GM18867 (cell line): ENCODE data around the gene COL25A1.
A peak's percentile ranks its signal among the peaks of the same experiment; 100 is the strongest.

Experiments
- ATAC-seq: cut with Tn5 transposase; IDR thresholded peaks from one replicate; pipeline ENCODE4 v1.9.1; 2021; ENCODE audit warnings: mild to moderate bottlenecking, moderate library complexity; ENCODE audit not compliant: unreplicated experiment

Gene COL25A1

DNA sequence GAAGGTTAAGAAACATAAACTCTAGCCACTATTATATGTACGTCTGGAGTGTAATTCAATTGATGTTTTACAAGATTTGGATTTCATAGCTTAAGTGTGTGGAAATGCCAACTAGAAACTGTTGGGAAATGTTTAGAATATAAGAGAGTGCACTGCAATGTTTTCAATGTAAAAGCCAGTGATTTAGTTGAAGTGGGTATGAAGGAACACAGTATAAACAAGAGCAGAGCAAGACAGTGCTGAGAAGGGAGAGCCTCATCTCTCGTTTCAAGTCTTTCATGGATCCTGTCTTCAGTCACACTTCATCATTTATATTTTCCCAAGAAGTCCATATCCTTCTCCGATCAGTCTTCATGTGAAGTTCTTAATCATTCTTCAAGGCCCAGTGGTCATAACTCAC lies 375.7 kb downstream of the COL25A1 start:
- no peak for ATAC-seq

DNA sequence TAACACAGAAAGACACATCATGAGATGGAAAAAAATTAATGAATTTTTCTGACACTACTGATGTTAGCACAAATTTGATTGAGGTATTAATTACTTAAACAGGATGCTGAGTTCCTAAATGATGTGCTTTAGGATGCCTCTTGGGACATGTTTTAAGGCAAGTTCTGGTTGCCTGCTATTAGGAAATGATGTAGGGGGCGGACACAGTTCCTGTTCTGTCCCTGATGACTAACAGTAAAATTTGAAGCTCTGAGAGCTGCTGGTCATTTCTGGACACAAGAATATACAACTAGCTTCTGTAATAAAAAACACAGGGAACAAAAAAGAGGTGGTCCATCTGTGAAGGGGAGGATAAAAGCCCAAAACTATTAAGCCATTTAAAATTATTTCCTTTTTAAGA lies 376.4 kb downstream of the COL25A1 start:
- no peak for ATAC-seq

DNA sequence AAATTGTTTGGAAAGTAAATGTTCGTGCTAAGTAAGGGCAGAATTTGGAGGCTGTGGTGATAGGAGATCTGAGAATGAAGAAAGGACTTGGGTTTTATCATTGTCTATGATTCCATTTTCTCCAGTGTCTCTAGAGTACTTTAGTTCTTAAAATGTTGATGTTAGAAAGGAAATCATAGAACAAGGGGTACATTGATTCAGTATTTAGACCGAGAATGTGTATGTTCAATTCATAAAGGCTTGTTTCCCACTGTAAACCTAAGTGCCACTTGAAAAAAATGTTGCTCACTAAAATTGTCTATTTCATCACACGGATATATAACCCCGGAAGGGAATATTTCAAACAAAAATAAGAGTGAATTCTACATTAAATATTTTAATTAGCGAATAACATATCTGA lies 380.3 kb downstream of the COL25A1 start:
- no peak for ATAC-seq

DNA sequence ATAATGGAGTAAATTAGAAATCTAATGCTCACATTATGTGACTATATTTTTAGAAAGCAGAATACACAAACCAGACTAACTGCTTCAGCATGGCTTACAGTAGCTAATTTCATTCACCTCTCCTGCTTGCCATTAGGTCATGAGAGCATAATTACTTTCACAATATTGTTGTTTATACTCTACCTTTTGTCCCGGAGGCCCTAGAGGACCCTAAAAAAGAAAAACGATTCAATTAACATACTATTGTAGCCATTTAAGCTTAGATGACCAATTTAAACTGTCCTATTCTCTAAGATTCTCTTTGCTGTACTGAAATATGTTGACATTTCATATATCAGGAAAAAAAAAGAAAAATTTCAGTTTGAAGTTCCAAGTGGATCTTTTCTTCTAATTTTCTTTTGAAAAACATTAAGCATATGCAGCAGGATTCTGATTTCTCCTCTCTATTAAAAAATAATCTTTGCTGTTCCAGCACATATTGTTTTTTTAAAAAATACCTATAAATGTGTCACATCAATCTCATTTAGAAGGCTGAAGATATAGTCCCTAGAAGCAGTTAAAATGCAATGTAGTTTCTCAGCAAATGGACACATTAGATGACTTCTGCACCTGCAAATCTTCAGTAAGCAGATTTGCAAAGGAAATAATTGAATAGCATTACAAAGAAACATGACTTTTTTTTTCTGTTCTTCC lies 381.9 kb downstream of the COL25A1 start:
- no peak for ATAC-seq

DNA sequence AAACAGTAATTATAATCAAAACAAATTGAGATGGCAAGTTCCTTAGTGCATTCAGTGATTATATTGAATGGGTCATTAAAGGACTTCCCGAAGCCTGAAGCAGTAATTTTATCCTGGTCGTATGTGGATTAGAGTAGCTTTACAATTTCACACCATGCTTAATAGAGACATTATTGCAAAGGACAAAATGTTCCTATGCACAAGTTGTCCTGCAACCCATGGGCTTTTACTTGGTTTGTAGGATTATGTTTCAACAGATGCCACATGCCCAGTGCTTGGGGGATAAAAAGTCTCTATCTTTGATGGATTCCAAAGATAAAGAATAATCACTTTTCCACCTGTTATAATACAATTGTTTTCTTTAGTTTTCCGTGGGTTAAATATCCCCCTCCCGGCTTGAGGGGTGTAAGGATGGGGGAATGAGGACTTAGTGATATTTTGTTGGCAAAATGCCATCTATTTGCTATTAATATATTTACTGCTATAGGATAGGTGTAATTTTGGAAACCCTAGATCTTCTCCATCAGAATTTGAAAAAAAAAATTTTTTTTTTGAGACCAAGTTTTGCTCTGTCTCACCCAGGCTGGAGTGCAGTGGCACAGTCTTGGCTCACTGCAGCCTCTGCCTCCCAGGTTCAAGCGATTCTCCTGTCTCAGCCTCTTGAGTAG lies 383.1 kb downstream of the COL25A1 start:
- ATAC-seq = no peak

DNA sequence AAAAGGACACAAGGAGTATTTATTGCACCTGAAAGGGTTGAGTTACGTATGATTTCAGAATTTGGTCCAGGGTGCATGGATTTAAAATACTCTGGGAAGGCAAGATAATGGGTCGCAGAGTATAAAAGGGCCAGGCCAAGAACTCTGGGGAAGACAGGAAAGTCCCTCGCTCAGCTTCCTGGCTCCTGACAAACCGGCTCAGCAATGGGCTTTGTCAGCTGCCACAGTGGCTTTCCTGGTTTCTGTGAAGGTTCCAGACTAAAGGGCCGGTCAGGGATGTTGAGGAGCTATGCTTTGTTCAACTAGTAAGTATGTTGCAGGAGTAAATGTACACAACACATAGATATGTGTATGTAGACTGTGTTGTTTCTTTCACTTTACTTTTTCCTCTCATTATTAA lies 385.2 kb downstream of the COL25A1 start:
- no peak for ATAC-seq

DNA sequence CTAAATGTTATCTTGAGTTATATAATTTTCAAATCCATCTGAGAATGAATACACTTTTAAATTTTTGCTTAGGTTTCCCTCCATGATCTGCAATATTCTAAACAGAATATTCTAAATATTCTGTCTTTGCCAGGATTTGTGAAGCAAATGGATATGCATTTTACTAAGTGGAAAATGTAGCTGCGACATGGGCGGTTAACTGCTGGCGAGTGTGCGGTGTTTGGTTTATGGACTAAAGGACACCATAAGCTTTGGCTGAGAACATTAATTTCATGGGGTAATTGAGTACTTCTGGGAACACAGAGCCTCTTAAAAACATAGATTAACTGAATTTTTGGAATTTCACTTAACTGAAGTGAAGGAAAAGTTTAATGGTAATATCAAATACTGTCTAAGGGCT lies 385.8 kb downstream of the COL25A1 start:
- no peak for ATAC-seq

DNA sequence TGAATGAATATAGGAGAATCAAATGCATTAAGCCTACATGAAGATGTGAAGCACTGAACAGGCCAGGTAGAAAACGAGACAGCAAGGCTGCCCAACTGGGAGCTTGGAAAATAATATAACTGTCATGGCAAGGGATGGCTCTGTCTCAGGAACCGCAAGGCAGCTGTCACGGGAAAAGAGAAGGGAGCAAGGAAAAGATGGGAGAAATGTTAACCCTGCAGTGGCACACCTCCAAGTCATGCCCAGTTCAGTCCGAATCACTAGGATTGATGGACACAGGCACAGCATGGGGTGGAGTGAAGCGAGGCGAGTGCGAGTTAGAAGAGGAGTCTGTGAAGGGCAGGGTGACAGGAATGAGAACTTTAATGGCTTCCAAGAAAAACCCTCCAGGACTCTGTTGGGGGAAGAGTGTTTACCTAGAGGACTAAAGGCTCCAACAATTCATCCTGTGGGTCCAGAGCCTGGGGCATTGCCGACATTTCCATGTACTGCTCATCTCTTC lies 395.5 kb downstream of the COL25A1 start:
- no peak for ATAC-seq

DNA sequence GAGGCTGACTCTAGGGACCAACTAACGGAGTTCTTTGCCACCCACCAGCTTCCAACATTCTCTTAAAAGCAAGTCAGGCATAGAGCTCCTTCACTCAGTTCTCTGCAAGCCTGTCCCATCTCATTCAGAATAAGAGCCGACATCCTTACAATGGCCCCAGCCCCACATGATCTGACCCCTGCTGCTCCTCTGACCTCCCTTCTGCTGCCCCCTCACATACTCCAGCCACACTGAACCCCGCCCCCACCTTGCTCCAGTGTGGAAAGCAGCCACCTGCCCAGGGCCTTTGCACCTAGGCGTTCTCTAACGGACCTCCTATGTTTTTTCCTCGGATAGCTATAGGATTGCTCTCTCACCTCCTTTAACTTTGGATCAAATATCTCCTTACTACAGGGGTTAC lies 396.5 kb downstream of the COL25A1 start:
- ATAC-seq = no peak

DNA sequence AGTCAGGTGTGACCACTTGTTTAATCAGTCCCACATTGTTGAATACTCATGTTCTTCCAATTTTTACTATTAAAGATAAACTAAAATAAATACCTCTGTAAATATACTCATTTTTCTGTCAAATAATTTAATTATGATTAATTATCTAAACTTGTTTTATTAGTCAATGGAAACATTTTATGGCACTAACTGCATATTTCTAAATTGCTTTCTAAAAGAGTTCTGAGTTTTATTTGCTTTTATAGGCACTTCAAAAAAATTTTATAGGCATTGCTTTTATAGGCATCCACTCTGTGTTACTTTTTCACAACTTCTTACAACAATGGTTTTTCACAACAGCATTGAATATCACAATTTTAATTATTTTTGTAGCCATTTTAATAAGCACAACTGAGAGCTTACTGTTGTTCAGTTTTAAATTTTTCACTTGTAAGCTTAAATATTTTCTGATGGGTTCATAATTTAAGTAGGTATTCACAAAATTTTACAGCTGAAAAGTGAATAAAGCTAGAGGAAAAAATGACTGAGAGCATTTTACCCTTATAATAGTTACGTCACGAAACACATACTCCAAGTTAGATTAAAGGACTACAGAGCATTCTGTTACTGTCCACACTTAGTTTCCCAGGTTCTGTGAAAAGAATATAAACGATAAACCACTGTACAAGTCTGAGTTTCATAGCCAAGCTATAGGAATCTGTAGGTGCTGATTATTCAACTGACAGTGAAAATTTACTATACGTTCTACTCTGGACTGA lies 398.8 kb downstream of the COL25A1 start:
- ATAC-seq = no peak

DNA sequence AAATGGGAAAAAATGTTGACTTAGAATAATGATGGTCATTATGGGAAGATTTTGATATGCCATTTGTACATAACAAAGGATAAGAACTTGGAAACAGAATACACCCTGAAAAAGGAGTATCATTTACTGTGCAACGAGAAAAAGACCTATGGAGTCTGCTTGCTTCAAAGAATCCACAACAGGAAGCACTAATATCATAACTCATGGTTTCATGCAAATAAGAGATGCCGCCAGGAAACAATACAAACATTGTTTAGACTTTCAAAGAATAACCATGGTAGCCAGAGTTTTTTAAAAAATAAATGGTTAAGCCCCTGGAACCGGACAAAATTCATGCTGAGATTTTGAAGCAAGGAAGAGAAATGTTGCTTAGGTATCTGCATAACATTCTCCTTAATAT lies 399.7 kb downstream of the COL25A1 start:
- ATAC-seq = peak; percentile 94

DNA sequence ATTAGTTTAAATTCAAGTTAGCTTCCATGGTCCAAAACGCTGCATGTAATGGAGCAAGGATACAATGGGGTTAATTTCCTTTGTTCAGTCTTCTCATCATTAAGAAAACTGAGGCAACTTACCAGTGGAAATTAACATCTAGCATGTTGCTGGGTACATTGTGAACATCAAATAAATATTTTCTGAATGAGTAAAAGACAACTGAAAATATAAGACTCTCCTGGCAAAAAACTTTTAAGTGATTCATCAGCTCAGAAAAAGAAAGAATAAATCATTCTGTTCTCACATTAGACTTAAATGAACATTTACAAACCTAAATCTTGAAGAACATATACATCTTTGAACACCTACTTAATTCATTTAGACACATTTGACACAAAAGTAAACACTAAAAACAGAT lies 401.2 kb downstream of the COL25A1 start:
- ATAC-seq = no peak

DNA sequence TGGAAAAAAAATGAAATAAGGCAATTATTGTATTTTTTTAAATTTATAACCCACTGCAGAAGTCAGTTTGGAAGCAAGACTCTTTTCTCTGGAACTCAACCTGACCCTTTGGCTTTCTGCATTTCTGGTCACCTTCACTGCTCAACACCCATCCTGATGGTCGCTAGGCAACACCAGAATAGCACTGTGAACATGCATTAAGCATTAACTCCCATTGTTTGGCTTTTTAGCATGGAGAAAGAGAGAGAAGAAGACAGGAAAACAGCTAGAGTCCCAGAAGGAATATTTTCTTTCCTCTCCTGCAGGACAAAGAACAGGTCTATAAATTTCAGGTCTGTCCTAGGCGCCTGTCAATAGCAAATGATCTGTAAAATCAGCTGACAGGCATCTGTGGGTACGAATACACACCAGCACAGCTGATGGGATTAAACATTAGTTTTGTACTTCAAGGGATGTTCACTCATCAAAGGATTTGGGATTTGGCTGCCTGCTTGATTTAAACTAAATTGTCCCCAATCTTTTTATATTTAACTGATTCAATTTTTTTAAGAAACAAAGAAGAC lies 402.4 kb downstream of the COL25A1 start:
- no peak for ATAC-seq

DNA sequence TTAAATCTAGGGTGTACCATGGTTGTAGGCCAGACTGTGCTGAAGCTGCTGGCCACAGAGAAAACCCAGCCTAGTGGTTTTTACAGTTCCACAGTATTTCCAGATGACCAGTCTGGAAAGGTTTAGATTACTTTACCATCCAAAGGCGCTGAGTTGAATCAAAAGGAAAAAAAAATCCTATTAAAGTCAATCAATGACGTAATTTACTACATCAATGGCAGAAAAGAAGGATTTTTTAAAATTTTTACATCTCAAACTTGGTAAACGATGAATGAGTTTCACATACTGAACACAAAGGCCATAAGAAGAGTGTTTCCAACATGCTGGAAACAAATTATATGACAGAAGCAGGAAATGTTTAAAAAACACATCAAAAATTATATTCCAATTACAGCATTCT lies 409.0 kb downstream of the COL25A1 start:
- ATAC-seq = no peak

DNA sequence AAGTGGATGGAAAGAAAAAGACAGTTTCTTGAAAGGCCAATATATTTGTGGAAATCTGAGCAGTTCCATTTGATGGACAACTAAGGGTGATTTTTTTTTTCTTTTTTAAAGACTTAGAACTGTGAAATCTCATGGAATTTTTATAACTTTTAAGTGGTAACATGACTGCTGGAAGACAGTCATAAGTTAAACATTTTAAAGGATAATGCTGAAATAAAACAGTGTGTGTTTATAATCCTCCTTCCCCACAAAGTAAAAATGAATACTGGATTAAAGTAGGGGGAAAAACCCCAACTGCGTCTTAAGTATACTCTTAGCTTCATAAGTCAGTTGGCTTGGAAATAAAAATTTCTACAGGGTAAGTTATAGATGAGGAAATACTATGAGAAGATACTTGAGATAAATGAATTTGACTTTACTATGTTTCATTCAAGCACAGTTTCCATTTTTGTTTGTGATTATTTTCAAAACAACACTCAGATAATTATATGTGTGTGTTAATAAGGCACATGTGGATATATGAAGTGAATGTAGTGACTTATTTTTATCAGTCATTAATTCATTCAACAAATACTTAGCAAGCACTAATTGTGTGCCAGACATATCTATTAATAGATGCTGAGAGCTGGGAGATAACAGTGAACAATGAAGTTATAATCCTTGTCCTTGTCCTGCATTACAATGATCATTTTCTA lies 410.4 kb downstream of the COL25A1 start:
- no peak for ATAC-seq

DNA sequence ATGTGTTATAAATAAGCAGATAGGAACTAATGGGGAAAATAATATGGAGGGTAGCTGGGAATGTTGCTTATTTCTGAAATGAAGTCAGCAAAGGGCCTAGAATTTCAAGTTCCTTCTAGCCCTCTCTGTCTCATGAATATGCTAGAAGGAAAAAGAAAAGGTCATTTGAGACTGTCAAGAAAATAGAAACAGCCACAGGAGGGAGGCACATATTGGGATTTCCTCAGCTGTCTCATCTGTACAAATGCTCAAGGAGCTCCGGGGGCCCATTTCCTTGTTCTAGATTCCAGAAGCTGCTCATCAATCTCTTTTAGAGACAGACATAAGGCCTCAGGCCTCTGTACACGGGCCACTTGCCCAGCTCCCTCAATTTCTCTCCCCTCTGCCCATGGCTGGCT lies 412.0 kb downstream of the COL25A1 start:
- ATAC-seq = no peak

DNA sequence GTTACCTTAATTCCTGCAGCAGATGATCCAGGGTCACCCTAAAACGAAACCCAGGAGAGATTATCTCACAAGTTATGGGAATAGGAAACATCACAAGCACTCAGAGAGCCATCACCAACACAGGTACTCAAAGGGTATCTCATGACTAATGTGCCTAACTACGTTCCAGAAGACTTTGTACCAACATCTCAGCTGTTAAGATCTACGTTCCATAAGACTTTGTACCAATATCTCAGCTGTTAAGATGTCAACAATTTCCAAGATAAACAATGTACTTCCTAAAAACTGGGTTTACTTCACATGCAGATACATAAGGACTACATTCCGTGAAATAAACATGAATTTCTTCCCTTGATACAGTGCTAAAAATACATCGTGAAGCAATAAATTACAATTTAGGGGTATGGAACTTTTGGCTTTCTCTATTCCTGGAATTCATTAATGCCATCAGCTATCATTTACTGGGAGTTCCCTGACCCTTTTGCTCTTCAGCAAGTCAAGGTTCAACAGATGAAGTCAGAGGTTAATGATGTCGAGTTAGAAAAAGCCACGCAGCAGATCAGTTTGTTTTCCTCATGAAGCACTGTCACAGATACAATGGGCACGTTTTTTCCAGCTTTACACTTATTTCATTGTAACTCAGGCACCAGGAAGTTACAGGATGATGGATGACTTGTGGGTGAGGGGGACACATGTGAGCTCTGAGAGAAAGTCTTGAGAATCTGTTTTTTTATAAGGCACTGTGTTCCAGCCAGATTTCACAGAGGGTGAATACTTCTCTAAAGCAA lies 412.6 kb downstream of the COL25A1 start:
- ATAC-seq = no peak

DNA sequence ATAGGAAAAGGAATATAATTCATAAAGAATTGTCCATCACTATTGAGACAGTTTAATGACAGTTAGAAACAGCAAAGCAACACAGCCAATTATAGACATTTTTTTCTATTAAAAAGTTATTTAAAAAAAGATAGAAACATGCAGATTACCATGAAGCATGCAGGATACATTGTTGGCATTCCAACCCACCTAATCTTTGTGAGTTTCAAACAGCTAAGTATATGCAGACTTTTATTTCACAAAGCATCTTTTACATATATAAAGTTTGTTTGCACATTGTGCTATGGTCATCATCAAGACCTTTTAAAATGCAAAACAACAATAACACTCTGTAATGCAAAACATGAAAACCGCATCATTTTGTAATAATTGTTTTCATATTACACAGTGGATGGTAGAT lies 413.7 kb downstream of the COL25A1 start:
- ATAC-seq = no peak

DNA sequence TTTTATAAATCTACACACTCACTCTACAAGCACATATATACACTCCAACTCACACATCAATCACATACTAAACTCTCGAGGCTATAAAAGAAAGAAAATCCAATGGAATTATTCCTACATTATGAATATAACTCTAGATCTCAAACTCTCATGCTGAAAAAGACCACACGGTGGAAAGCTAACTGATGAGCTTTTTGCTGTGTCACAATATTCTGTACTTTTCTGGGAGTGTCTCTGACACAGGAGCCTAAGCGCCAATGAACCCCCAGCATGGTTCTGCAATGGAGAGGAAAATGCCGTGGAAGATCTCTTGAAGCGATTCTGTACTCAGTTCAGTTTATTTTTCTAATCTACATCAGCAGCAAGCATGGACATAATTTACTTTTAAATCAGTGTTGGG lies 415.4 kb downstream of the COL25A1 start:
- no peak for ATAC-seq

DNA sequence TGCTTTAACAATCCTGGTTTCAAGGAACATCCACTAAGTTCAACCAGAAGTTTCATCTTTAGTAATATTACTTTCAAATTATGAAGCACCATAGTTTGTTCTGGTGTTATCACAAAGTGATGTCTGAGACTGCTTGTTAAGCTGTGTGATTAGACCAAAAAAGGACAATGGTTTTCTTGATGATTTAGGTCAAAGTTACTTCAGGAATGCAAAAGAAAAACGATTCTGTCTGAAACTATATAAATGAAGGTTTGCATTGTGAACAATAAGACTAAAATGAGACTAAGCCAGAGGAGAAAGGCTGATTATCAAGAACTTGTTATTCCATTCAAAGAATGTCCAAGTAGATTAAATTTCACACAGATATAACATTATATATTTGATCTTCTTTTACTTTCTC lies 417.2 kb downstream of the COL25A1 start:
- ATAC-seq = no peak
